Measurements from ENCODE around the gene LONP2. TPM values are rescaled to one million over a fixed set of nuclear protein-coding genes. Genes with fewer than 3 reads are reported as not detected.

LONP2 gene
- total and polyA plus RNA-seq, 10 of the 15 experiments (the other 5 are each of a cell fraction or from before 2014, with no cell fraction given) = 8.3 to 48.0 (median 34.8) TPM

DNA sequence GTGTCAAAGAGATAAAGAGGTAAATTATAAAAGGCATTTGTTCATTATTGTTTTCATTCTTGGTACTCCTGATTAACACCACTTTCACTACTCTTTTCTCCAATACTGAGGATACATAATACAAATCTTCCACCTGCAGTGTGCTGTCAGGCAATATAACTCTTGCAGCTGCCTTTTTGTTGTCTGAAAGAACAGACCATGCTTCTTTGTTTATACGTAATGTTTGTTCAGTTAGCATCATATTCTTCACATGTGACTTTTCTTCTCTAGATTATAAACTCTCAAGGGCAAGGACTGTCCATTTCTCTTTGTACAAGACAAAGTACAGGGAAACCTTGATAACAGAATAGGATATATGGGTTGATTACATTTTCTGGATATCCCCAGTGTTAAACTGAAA is 17.5 kb downstream of the LONP2 start:
- in situ Hi-C loops (cut with MboI) (no loop called here), intact Hi-C loops (cut with micrococcal nuclease; ENCODE audit: unreplicated experiment) (no loop called here)
- no TSS peak for BruUV-seq (replicated peaks)
- H3K4me3 ChIP-seq = no peak overlapping the region
- SMC1A ChIA-PET (ENCODE audit: uncharacterized antibody, unreplicated experiment) = no interaction called here
- no peak overlapping the region for H2AFZ ChIP-seq (ENCODE audit: control insufficient read depth, low read depth, low read length)
- FAIRE-seq = no peak
- POLR2A ChIA-PET = no interaction called here
- no peak for DNase-seq (ENCODE audit: low read depth, low spot score)
- peaks cover 4% of the 10 kb centered on the region; the same call in 1 of the 3 replicates for H3K9me3 ChIP-seq (replicated peaks; ENCODE audit: control insufficient read depth, insufficient read depth, low read length)
- ATAC-seq = no peak
- no peak overlapping the region for H3K9ac ChIP-seq (ENCODE audit: control insufficient read depth, insufficient read depth, low read length)
- RAD21 ChIA-PET (ENCODE audit: unreplicated experiment) = no interaction called here
- WGBS (ENCODE audit: insufficient coverage, insufficient replicate concordance, low lambda C conversion rate, missing lambda C conversion rate) = 96% methylated on average over 1 of the region's 1 CpG
- H3K4me1 ChIP-seq (ENCODE audit: control insufficient read depth, insufficient read depth, low read length) = no peaks in the 10 kb centered on the region
- H3K4me2 ChIP-seq (ENCODE audit: control insufficient read depth, insufficient read depth) = no peak overlapping the region
- H3K27ac ChIP-seq (ENCODE audit: control insufficient read depth, insufficient read depth) = no peak overlapping the region
- CTCF ChIA-PET = no interaction called here
- H3K36me3 ChIP-seq (ENCODE audit: control insufficient read depth in 2 of 2, insufficient read depth in 2 of 2, low read length in 1 of 2) = peaks cover 0 to 24% of the 10 kb centered on the region in 2 experiments; a peak in 3 of 4 replicates
- no peaks in the 10 kb centered on the region for H3K79me2 ChIP-seq (ENCODE audit: control insufficient read depth, insufficient read depth, low read length)
- no peaks in the 10 kb centered on the region for H4K20me1 ChIP-seq (ENCODE audit: control insufficient read depth, insufficient read depth)
- no peaks in the 10 kb centered on the region for H3K27me3 ChIP-seq (replicated peaks in 1 of 2; ENCODE audit: control insufficient read depth in 2 of 2, insufficient read depth in 2 of 2, low read length in 1 of 2)
- TF ChIP-seq NFIC (IDR thresholded peaks at IDR 0.05; ENCODE audit: low read depth, low read length) = no peak
- no peak for TF ChIP-seq MYC (IDR thresholded peaks at IDR 0.05; ENCODE audit: insufficient read depth, insufficient read length, insufficient replicate concordance, low read length, severe bottlenecking)
- TF ChIP-seq, protein P1, sequence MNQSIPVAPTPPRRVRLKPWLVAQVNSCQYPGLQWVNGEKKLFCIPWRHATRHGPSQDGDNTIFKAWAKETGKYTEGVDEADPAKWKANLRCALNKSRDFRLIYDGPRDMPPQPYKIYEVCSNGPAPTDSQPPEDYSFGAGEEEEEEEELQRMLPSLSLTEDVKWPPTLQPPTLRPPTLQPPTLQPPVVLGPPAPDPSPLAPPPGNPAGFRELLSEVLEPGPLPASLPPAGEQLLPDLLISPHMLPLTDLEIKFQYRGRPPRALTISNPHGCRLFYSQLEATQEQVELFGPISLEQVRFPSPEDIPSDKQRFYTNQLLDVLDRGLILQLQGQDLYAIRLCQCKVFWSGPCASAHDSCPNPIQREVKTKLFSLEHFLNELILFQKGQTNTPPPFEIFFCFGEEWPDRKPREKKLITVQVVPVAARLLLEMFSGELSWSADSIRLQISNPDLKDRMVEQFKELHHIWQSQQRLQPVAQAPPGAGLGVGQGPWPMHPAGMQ (IDR thresholded peaks at IDR 0.05; ENCODE audit: borderline replicate concordance) = no peak
- TF ChIP-seq TCF7 (IDR thresholded peaks at IDR 0.05; ENCODE audit: borderline replicate concordance) = no peak
- no peak for TF ChIP-seq SRF (IDR thresholded peaks at IDR 0.05; ENCODE audit: low read depth in 2 of 2, low read length in 2 of 2)
- no peak for TF ChIP-seq FOXM1 (IDR thresholded peaks at IDR 0.05; ENCODE audit: low read depth, low read length)
- TF ChIP-seq, protein P2, sequence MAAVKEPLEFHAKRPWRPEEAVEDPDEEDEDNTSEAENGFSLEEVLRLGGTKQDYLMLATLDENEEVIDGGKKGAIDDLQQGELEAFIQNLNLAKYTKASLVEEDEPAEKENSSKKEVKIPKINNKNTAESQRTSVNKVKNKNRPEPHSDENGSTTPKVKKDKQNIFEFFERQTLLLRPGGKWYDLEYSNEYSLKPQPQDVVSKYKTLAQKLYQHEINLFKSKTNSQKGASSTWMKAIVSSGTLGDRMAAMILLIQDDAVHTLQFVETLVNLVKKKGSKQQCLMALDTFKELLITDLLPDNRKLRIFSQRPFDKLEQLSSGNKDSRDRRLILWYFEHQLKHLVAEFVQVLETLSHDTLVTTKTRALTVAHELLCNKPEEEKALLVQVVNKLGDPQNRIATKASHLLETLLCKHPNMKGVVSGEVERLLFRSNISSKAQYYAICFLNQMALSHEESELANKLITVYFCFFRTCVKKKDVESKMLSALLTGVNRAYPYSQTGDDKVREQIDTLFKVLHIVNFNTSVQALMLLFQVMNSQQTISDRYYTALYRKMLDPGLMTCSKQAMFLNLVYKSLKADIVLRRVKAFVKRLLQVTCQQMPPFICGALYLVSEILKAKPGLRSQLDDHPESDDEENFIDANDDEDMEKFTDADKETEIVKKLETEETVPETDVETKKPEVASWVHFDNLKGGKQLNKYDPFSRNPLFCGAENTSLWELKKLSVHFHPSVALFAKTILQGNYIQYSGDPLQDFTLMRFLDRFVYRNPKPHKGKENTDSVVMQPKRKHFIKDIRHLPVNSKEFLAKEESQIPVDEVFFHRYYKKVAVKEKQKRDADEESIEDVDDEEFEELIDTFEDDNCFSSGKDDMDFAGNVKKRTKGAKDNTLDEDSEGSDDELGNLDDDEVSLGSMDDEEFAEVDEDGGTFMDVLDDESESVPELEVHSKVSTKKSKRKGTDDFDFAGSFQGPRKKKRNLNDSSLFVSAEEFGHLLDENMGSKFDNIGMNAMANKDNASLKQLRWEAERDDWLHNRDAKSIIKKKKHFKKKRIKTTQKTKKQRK (IDR thresholded peaks at IDR 0.05; ENCODE audit: low read depth, low read length) = no peak
- TF ChIP-seq CREB1 (IDR thresholded peaks at IDR 0.05; ENCODE audit: low read depth) = no peak
- TF ChIP-seq MEF2A (IDR thresholded peaks at IDR 0.05; ENCODE audit: insufficient read depth, low read depth, low read length) = no peak
- no peak for TF ChIP-seq SUZ12 (IDR thresholded peaks at IDR 0.05; ENCODE audit: unreplicated experiment)
- no peak for TF ChIP-seq SPI1 (IDR thresholded peaks at IDR 0.05; ENCODE audit: borderline replicate concordance, insufficient read depth, low read depth, low read length)
- TF ChIP-seq, protein P3, sequence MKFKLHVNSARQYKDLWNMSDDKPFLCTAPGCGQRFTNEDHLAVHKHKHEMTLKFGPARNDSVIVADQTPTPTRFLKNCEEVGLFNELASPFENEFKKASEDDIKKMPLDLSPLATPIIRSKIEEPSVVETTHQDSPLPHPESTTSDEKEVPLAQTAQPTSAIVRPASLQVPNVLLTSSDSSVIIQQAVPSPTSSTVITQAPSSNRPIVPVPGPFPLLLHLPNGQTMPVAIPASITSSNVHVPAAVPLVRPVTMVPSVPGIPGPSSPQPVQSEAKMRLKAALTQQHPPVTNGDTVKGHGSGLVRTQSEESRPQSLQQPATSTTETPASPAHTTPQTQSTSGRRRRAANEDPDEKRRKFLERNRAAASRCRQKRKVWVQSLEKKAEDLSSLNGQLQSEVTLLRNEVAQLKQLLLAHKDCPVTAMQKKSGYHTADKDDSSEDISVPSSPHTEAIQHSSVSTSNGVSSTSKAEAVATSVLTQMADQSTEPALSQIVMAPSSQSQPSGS (IDR thresholded peaks at IDR 0.05; ENCODE audit: low read length) = no peak
- no peak for TF ChIP-seq RELA (IDR thresholded peaks at IDR 0.05; ENCODE audit: borderline replicate concordance, partially characterized antibody)
- no peak for TF ChIP-seq PAX8 (IDR thresholded peaks at IDR 0.05)
- TF ChIP-seq TCF12 (IDR thresholded peaks at IDR 0.05; ENCODE audit: low read depth, low read length) = no peak
